Occipital lobe (tissue), 2 donors: ENCODE measurements around the gene PRKAG2. TPM values are rescaled to one million over a fixed set of nuclear protein-coding genes. Genes with fewer than 3 reads are reported as not detected.

Source experiments
- small RNA-seq: library from RNA; depleted of rRNA; stranded (forward); fragments of <200 nt; gene quantifications from one replicate; pipeline ENCODE3, GENCODE V24; 2014
- total RNA-seq: library from RNA; depleted of rRNA; stranded (reverse); fragments of >200 nt; gene quantifications from one replicate; pipeline ENCODE4 v1.2.3, GENCODE V29; 2014

PRKAG2 gene
- total RNA-seq, 1 donor from 2014 or later = 32.9 TPM

Small RNAs within 50 kb of the gene (small RNA-seq; reads per million reads assigned to genes)
- gene RF00019 (not detected), gene RNU6-604P (not detected)

Other genes starting within 250 kb of the PRKAG2 start
- gene GALNTL5, start 79.3 kb upstream of the PRKAG2 start, total RNA-seq = not detected
- 57.7 TPM for gene GALNT11, start 148.6 kb upstream of the PRKAG2 start, total RNA-seq